ENCODE results near the gene PSME3IP1.

- TF ChIP-seq, protein P1, sequence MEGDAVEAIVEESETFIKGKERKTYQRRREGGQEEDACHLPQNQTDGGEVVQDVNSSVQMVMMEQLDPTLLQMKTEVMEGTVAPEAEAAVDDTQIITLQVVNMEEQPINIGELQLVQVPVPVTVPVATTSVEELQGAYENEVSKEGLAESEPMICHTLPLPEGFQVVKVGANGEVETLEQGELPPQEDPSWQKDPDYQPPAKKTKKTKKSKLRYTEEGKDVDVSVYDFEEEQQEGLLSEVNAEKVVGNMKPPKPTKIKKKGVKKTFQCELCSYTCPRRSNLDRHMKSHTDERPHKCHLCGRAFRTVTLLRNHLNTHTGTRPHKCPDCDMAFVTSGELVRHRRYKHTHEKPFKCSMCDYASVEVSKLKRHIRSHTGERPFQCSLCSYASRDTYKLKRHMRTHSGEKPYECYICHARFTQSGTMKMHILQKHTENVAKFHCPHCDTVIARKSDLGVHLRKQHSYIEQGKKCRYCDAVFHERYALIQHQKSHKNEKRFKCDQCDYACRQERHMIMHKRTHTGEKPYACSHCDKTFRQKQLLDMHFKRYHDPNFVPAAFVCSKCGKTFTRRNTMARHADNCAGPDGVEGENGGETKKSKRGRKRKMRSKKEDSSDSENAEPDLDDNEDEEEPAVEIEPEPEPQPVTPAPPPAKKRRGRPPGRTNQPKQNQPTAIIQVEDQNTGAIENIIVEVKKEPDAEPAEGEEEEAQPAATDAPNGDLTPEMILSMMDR (IDR thresholded peaks at IDR 0.05), result no peak
- no peak for TF ChIP-seq POLR2A (IDR thresholded peaks at IDR 0.05)
Measured at GRCh38 chr16:57115514-57116182, 70.2 kb downstream of the PSME3IP1 start.
